Measurements from ENCODE around the gene ZFP62.
"Not testable (repeated sequence)": the region's sequence is repeated elsewhere in the genome, so short reads cannot be mapped to it uniquely, and the experiment has no call there.

The ZFP62 gene

GRCh38 chr5:180829726-180830125, 31.4 kb downstream of the ZFP62 start:
- H3K4me3 ChIP-seq (ENCODE audit: low read length), result no peak overlapping the region; the same call in 1 of the 2 replicates
- no peak for TF ChIP-seq ZNF274 (IDR thresholded peaks at IDR 0.05; ENCODE audit: low read depth, low read length)

GRCh38 chr5:180828756-180829531, 32.1 kb downstream of the ZFP62 start:
- not testable (repeated sequence) for H3K4me3 ChIP-seq (ENCODE audit: low read length)

- not testable (repeated sequence) for H3K4me3 ChIP-seq (ENCODE audit: low read length)
Observed at GRCh38 chr5:180827374-180827773, 33.7 kb downstream of the ZFP62 start.

- no peak for TF ChIP-seq ZNF274 (IDR thresholded peaks at IDR 0.05; ENCODE audit: low read depth, low read length)
- H3K4me3 ChIP-seq (ENCODE audit: low read length), result no peak overlapping the region
Observed at GRCh38 chr5:180825768-180826525, 35.1 kb downstream of the ZFP62 start.

- no peak for TF ChIP-seq ZNF274 (IDR thresholded peaks at IDR 0.05; ENCODE audit: low read depth, low read length)
- no peak overlapping the region for H3K4me3 ChIP-seq (ENCODE audit: low read length)
Observed at GRCh38 chr5:180824630-180825476, 36.2 kb downstream of the ZFP62 start.

GRCh38 chr5:180823940-180824629, 37.0 kb downstream of the ZFP62 start:
- H3K4me3 ChIP-seq (ENCODE audit: low read length), result no peak overlapping the region
- TF ChIP-seq ZNF274 (IDR thresholded peaks at IDR 0.05; ENCODE audit: low read depth, low read length), result no peak

- H3K4me3 ChIP-seq (ENCODE audit: low read length), result no peak overlapping the region
- no peak for TF ChIP-seq ZNF274 (IDR thresholded peaks at IDR 0.05; ENCODE audit: low read depth, low read length)
Observed at GRCh38 chr5:180823346-180823745, 37.7 kb downstream of the ZFP62 start.

- TF ChIP-seq ZNF274 (IDR thresholded peaks at IDR 0.05; ENCODE audit: low read depth, low read length), result no peak
- no peak overlapping the region for H3K4me3 ChIP-seq (ENCODE audit: low read length)
Observed at GRCh38 chr5:180821538-180821937, 39.5 kb downstream of the ZFP62 start.

GRCh38 chr5:180820788-180821321, 40.2 kb downstream of the ZFP62 start:
- no peak for TF ChIP-seq ZNF274 (IDR thresholded peaks at IDR 0.05; ENCODE audit: low read depth, low read length)
- H3K4me3 ChIP-seq (ENCODE audit: low read length), result no peak overlapping the region

GRCh38 chr5:180818677-180819341, 42.3 kb downstream of the ZFP62 start:
- no peak for TF ChIP-seq ZNF274 (IDR thresholded peaks at IDR 0.05; ENCODE audit: low read depth, low read length)
- no peak overlapping the region for H3K4me3 ChIP-seq (ENCODE audit: low read length)

- H3K4me3 ChIP-seq (ENCODE audit: low read length), result no peak overlapping the region
- TF ChIP-seq ZNF274 (IDR thresholded peaks at IDR 0.05; ENCODE audit: low read depth, low read length), result no peak
Observed at GRCh38 chr5:180817893-180818674, 43.0 kb downstream of the ZFP62 start.

Measured in GM08714 (cell line).